Smooth muscle cell (in vitro differentiated cells): ENCODE measurements around the gene PDGFA. TPM values are rescaled to one million over a fixed set of nuclear protein-coding genes. Genes with fewer than 3 reads are reported as not detected.
A peak's percentile ranks its signal among the peaks of the same experiment; 100 is the strongest.

ENCODE experiments used
- DNase-seq: peaks from one replicate; lab custom pipeline; 2025; ENCODE audit not compliant: unreplicated experiment; lab: John Stamatoyannopoulos, UW
- H2AFZ ChIP-seq: fragments of 200-600 bp; sonication (generic); 2 replicates; pipeline ENCODE4 v1.6.0; 2016; ENCODE audit warnings: antibody characterized with exemption, low read depth, mild to moderate bottlenecking
- H3F3A ChIP-seq: fragments of 200-600 bp; sonication (generic); 2 replicates; pipeline ENCODE4 v1.6.0; 2017; ENCODE audit warnings: antibody characterized with exemption, low read depth
- H3K27ac ChIP-seq: fragments of 200-600 bp; sonication (generic); 2 replicates; pipeline ENCODE4 v1.5.1; 2016; ENCODE audit warnings: low read depth, mild to moderate bottlenecking
- H3K27me3 ChIP-seq: fragments of 200-600 bp; sonication (generic); 2 replicates; pipeline ENCODE4 v1.6.1; 2016; ENCODE audit warnings: low read depth, mild to moderate bottlenecking
- H3K36me3 ChIP-seq: fragments of 200-600 bp; sonication (generic); 2 replicates; pipeline ENCODE4 v1.5.1; 2016; ENCODE audit warnings: low read depth
- H3K4me1 ChIP-seq: fragments of 200-600 bp; sonication (generic); 2 replicates; pipeline ENCODE4 v1.5.1; 2016; ENCODE audit warnings: low read depth
- H3K4me2 ChIP-seq: fragments of 200-600 bp; sonication (generic); 2 replicates; pipeline ENCODE4 v1.6.0; 2016; ENCODE audit warnings: mild to moderate bottlenecking
- H3K4me3 ChIP-seq: fragments of 200-600 bp; sonication (generic); 2 replicates; pipeline ENCODE4 v1.5.1; 2016; ENCODE audit warnings: mild to moderate bottlenecking
- H3K79me2 ChIP-seq: fragments of 200-600 bp; sonication (generic); 2 replicates; pipeline ENCODE4 v1.6.0; 2016; ENCODE audit warnings: low read depth, mild to moderate bottlenecking
- H3K9ac ChIP-seq: fragments of 200-600 bp; sonication (generic); 2 replicates; pipeline ENCODE4 v1.6.0; 2016; ENCODE audit warnings: low read depth
- H3K9me3 ChIP-seq: fragments of 200-600 bp; sonication (generic); replicated peaks from 2 replicates; pipeline ENCODE4 v1.5.1; 2016; ENCODE audit warnings: low read depth
- H4K20me1 ChIP-seq: fragments of 200-600 bp; sonication (generic); 2 replicates; pipeline ENCODE4 v1.6.0; 2016; ENCODE audit warnings: low read depth
- CTCF ChIP-seq: fragments of 200-600 bp; sonication (generic); IDR thresholded peaks from 2 replicates; pipeline ENCODE4 v1.5.1; 2017; ENCODE audit warnings: borderline replicate concordance, mild to moderate bottlenecking, antibody characterized with exemption; ENCODE audit not compliant: insufficient read depth, poor library complexity, severe bottlenecking
- WGBS: methylation state at CpG from one replicate; pipeline ENCODE4 v1.1.7; 2016; ENCODE audit warnings: low lambda C conversion rate; 5-methylcytosine and 5-hydroxymethylcytosine counted together
- polyA plus RNA-seq: library from polyadenylated mRNA; unstranded; fragments of >200 nt; fragmentation: Nextera tagmentation; extraction: Ambion mirVana; gene quantifications from 2 replicates; pipeline ENCODE4 v1.2.1, GENCODE V29; 2016
- total RNA-seq: library from RNA; depleted of rRNA; stranded (reverse); fragments of >200 nt; gene quantifications from 2 replicates; pipeline ENCODE4 v1.2.3, GENCODE V29; 2014

Gene PDGFA
- total and polyA plus RNA-seq, 2 experiments from 2014 or later: 32.0 to 68.1 TPM

- no peak overlapping the region for H2AFZ ChIP-seq
- H3K4me1 ChIP-seq: peaks cover 27% of the 10 kb centered on the region
- no peaks in the 10 kb centered on the region for H3K36me3 ChIP-seq
- peak overlapping the region; percentile 58 for H3K4me3 ChIP-seq
- H3K79me2 ChIP-seq: peaks cover 39% of the 10 kb centered on the region
- peak; percentile 42 for DNase-seq
- H3K27me3 ChIP-seq: no peaks in the 10 kb centered on the region
- peak overlapping the region; percentile 96 for H3K4me2 ChIP-seq
- WGBS: 3% methylated on average over 44 of the region's 63 CpGs
- H4K20me1 ChIP-seq: peaks cover 29% of the 10 kb centered on the region
- TF ChIP-seq CTCF: peak; percentile 10
- H3K9ac ChIP-seq: peak overlapping the region; percentile 89
- no peaks in the 10 kb centered on the region for H3K9me3 ChIP-seq
- H3K27ac ChIP-seq: peak overlapping the region; percentile 81
- peaks cover 9% of the 10 kb centered on the region for H3F3A ChIP-seq
Observed at GRCh38 chr7:520503-521161, 986 bp upstream of the PDGFA start.

GRCh38 chr7:518630-519483, 789 bp downstream of the PDGFA start:
- peaks cover 9% of the 10 kb centered on the region for H3F3A ChIP-seq
- H2AFZ ChIP-seq: no peak overlapping the region
- DNase-seq: peak; percentile 58

GRCh38 chr7:517774-518629, 1.6 kb downstream of the PDGFA start:
- TF ChIP-seq CTCF: no peak
- H3K4me3 ChIP-seq: peak overlapping the region; percentile 97
- peak overlapping the region; percentile 94 for H3K4me2 ChIP-seq
- no peaks in the 10 kb centered on the region for H3K27me3 ChIP-seq
- peak overlapping the region; percentile 84 for H3K9ac ChIP-seq
- peaks cover 46% of the 10 kb centered on the region for H3K4me1 ChIP-seq
- under 1% methylated on average over 51 of the region's 70 CpGs for WGBS
- DNase-seq: peak; percentile 50
- no peaks in the 10 kb centered on the region for H3K36me3 ChIP-seq
- no peaks in the 10 kb centered on the region for H3K9me3 ChIP-seq
- peaks cover 7% of the 10 kb centered on the region for H3F3A ChIP-seq
- peak overlapping the region; percentile 74 for H3K27ac ChIP-seq
- peaks cover 65% of the 10 kb centered on the region for H3K79me2 ChIP-seq
- no peak overlapping the region for H2AFZ ChIP-seq
- peaks cover 56% of the 10 kb centered on the region for H4K20me1 ChIP-seq

More at GRCh38 chr7:518630-519483, 789 bp downstream of the PDGFA start:
- peak overlapping the region; percentile 97 for H3K4me3 ChIP-seq
- no peaks in the 10 kb centered on the region for H3K9me3 ChIP-seq
- no peak for TF ChIP-seq CTCF
- H3K4me1 ChIP-seq: peaks cover 45% of the 10 kb centered on the region
- H4K20me1 ChIP-seq: peaks cover 47% of the 10 kb centered on the region
- peak overlapping the region; percentile 84 for H3K9ac ChIP-seq
- no peaks in the 10 kb centered on the region for H3K27me3 ChIP-seq
- WGBS: under 1% methylated on average over 62 of the region's 93 CpGs
- no peaks in the 10 kb centered on the region for H3K36me3 ChIP-seq
- H3K79me2 ChIP-seq: peaks cover 57% of the 10 kb centered on the region
- peak overlapping the region; percentile 74 for H3K27ac ChIP-seq
- peak overlapping the region; percentile 94 for H3K4me2 ChIP-seq
